GM21423 (cell line): ENCODE data around the gene OTULINL.

Experiments used
- ATAC-seq: cut with Tn5 transposase; IDR thresholded peaks from one replicate; pipeline ENCODE4 v1.9.1; 2021; ENCODE audit warnings: mild to moderate bottlenecking, moderate library complexity; ENCODE audit not compliant: unreplicated experiment

The OTULINL gene

DNA sequence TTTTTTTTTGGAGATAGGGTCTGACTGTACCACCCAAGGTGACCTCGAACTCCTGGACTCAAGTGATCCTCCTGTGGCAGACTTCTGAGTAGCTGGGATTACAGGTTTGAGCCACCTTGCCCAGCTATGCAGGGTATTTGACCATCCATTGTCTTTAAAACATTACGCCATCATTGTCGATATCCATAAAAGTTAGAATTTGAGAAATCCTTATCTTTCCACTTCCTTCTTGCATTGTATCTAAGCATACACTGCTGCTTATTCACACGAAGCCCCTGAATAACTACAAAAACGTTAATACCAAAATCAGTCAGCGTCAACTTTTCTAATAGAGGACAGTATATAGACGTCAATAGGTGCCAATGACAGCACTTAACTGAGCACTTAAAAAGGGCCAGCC, 5.4 kb upstream of the OTULINL start:
- no peak for ATAC-seq

DNA sequence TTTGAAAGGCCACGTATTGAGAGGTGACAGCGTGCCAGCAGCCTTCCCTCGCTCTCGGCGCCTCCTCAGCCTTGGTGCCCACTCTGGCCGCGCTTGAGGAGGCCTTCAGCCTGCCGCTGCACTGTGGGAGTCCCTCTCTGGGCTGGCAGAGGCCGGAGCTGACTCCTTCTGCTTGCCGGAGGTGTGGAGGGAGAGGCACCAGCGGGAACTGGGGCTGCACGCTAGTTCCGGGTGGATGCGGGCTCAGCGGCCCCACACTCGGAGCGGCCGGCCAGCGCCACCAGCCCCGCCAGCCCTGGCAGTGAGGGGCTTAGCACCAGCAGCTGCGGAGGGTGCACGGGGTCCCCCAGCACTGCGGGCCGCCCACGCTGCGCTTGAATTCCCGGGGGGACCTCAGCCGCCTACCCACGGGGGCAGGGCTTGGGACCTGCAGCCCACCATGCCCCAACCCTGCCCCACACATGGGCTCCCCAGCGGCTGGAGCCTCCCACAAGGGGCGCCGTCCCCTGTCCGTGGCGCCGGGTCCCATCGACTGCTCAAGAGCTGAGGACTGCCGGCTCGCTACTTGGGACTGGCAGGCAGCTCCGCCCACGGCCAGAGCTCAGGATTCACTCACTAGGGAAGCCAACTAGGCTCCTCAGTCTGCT, 4.4 kb upstream of the OTULINL start:
- ATAC-seq = no peak

GRCh38 chr5:14577971-14578370, 3.6 kb upstream of the OTULINL start:
- no peak for ATAC-seq

DNA sequence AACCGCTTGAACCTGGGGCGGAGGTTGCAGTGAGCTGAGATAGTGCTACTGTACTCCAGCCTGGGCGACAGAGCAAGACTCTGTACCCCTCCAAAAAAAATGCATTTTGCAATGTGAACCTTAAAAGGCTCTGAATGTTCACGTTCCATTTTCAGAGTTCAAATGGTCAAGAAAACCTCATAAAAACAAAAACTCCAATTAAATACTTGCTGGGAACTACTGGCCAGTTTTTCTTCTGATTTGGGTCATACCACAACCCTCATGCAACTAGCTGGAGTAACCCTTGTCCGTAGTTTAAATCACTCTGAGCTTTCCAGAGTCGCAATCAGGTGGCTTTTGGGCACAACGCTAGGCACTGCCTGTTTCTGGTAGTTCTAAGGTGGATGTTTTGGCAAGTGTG, 2.3 kb upstream of the OTULINL start:
- ATAC-seq = no peak

GRCh38 chr5:14579731-14580397, 1.7 kb upstream of the OTULINL start:
- ATAC-seq = no peak

- ATAC-seq = no peak
Observed at GRCh38 chr5:14580398-14581034, 1.1 kb upstream of the OTULINL start.

DNA sequence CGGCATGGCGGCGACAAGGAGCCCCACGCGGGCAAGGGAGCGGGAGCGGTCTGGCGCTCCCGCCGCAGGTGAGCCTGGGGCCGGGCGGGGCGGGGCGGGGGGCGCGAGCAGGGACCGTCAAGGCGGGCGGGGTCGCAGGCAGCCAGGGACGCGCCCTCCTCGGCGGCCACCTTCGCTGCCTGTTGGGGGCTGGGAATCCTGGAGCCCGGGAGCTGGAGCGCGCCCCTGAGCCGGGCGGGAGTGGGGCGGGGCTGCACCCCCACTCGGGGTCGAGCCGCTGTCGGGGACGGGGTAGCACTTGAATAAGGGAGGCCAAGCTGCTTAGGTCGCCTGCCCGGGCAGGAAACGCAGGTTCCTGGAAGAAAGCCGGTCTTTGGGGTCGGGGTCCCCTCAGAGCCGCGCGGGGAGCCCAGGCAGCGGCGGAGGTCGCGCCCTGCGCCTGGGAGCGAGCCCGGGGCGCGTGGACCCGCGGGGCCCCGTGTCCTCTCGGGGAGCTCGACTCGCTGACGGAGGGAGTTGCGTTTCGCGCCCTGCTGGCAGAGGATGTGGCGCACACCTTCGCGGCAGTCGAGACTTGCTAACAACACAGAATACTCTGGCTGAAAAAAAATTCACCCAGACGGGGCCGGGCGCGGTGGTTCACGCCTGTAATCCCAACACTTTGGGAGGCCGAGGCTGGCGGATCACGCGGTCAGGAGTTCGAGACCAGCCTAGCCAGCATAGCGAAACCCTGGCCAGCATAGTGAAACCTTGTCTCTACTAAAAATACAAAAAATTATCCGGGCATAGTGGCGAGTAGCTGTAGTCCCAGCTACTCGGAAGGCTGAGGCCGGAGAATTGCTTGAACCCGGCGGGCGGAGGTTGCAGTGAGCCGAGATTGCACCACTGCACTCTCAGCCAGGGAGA, 552 bp downstream of the OTULINL start:
- peak; percentile 68 for ATAC-seq

DNA sequence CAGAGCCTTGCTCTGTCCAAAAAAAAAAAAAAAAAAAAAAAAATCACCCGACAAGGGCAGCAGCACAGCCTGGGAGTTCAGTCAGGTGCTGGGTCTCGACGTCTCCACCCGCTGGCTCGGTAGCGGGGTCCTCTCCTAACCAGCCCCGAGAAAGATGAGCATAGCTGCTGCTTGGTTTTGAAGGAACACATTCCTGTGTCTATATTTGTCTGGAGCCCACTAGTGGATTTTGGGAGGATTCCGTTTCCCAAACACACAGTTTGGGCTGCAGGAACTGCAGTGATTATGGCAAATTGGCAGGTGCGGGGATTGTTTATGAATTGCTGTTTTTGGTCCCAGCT, 1.2 kb downstream of the OTULINL start:
- ATAC-seq = no peak

- no peak for ATAC-seq
Observed at GRCh38 chr5:14584848-14585247, 3.3 kb downstream of the OTULINL start.

- ATAC-seq = no peak
Observed at GRCh38 chr5:14587150-14587549, 5.6 kb downstream of the OTULINL start.

DNA sequence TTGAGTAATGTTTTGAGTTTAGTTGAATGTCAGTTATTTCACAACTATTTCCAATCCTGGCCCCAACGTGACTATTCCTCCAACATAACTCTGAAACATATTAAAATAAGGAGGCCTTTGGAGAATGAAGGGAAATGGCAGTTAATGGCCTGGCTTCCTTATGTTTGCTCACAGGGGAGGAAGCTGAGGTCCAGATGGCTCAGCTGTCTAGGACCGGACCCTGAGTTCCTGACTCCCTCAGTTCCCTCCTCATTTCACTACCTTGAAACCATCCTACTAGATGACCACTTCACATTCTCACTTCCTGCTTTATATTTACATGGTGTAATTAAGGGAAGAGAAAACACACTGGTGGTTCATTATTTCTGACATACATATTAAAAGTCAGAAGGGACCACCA, 6.6 kb downstream of the OTULINL start:
- peak; percentile 55 for ATAC-seq

GRCh38 chr5:14588758-14589543, 7.4 kb downstream of the OTULINL start:
- ATAC-seq = no peak

DNA sequence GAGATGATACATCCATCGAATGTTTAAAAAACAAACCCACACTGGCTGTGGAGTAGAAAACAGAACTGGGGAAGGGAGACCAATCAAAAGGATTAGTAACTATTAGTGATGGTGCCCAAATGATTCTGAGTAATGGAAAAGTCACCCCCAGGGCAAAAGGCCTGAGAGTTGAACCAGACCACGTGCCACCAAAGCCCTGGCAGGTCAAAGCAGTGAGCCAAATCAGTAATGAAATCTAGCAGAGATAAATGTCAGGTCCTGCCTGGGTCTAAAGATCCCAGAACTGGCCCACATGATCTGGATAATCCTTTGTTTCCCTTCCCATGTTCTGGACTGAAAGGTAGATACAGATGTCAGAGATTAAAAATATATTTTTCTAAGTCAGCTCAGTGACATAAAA, 9.4 kb downstream of the OTULINL start:
- ATAC-seq = no peak

DNA sequence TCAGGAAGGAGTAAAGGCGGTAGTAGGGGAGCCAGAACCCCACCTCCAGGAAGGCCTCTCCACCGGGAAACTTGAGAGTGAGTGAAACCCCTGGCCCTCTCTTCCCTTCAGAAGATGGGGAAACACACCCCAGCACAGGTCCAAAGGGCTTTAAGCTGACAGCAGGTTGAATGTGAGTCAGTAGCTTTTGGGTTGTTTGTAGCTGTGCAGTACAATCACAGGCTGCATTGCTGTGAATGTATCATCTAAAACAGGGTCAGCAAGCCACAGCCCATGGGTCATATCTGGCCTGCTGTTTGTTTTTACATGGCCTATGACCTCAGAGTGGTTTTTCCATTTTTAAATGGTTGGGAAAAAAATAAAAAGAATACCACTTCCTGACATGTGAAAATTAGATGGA, 10.0 kb downstream of the OTULINL start:
- no peak for ATAC-seq

DNA sequence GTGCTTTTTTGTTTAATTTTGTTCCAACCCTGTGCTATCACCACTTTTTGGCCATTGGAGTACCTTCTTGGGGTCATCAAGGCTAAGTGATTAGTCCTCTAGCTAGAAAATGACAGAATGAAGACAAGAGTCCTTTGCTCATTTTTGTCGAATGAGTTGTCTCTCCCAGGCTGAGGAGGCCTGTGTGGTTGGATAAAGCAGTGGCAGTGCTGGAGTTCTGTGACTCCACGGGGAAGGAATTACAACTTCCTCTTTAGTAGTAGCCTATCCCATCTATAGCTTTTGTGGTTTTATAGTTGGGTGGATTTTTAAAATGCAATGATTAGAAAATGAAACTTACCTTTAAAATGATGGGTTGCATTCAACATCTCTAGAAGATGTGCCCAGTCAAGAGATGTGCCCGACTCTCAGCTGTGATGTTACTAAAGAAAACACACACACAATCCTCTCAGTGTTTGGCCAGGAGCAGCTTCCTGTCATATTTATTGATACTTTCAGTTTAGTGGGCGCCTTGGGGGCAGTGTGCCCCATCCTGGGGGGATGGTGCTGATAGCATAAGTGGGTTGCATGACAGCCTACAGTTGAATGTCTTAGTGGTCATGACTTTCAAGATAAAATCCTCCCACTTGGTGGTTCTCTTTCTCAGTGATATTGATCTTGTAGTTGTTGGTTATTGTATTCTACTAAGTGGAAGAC, 11.9 kb downstream of the OTULINL start:
- no peak for ATAC-seq

GRCh38 chr5:14594378-14595074, 12.9 kb downstream of the OTULINL start:
- ATAC-seq = no peak

- peak; percentile 77 for ATAC-seq
Observed at GRCh38 chr5:14595189-14595588, 13.6 kb downstream of the OTULINL start.

- no peak for ATAC-seq
Observed at GRCh38 chr5:14595891-14596290, 14.3 kb downstream of the OTULINL start.

GRCh38 chr5:14597080-14597479, 15.5 kb downstream of the OTULINL start:
- no peak for ATAC-seq
